HG02973 (cell line): ENCODE results near the gene ADGRG7.

ENCODE experiments used
- ATAC-seq: cut with Tn5 transposase; IDR thresholded peaks from one replicate; pipeline ENCODE4 v1.9.1; 2021; ENCODE audit warnings: moderate library complexity; ENCODE audit not compliant: unreplicated experiment

Gene ADGRG7

GRCh38 chr3:100732435-100732834 lies 123.0 kb downstream of the ADGRG7 start:
- no peak for ATAC-seq

- ATAC-seq: no peak
These were observed 127.9 kb downstream of the ADGRG7 start for GRCh38 chr3:100737334-100737733.

GRCh38 chr3:100740207-100740606 lies 130.8 kb downstream of the ADGRG7 start:
- ATAC-seq: no peak

- no peak for ATAC-seq
These were observed 134.1 kb downstream of the ADGRG7 start for GRCh38 chr3:100743535-100743934.

- no peak for ATAC-seq
These were observed 135.3 kb downstream of the ADGRG7 start for GRCh38 chr3:100744671-100745070.
